ENCODE results near the gene SUSD2.
"Not testable (repeated sequence)": the region's sequence is repeated elsewhere in the genome, so short reads cannot be mapped to it uniquely, and the experiment has no call there.

Gene SUSD2, protein sequence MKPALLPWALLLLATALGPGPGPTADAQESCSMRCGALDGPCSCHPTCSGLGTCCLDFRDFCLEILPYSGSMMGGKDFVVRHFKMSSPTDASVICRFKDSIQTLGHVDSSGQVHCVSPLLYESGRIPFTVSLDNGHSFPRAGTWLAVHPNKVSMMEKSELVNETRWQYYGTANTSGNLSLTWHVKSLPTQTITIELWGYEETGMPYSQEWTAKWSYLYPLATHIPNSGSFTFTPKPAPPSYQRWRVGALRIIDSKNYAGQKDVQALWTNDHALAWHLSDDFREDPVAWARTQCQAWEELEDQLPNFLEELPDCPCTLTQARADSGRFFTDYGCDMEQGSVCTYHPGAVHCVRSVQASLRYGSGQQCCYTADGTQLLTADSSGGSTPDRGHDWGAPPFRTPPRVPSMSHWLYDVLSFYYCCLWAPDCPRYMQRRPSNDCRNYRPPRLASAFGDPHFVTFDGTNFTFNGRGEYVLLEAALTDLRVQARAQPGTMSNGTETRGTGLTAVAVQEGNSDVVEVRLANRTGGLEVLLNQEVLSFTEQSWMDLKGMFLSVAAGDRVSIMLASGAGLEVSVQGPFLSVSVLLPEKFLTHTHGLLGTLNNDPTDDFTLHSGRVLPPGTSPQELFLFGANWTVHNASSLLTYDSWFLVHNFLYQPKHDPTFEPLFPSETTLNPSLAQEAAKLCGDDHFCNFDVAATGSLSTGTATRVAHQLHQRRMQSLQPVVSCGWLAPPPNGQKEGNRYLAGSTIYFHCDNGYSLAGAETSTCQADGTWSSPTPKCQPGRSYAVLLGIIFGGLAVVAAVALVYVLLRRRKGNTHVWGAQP

DNA sequence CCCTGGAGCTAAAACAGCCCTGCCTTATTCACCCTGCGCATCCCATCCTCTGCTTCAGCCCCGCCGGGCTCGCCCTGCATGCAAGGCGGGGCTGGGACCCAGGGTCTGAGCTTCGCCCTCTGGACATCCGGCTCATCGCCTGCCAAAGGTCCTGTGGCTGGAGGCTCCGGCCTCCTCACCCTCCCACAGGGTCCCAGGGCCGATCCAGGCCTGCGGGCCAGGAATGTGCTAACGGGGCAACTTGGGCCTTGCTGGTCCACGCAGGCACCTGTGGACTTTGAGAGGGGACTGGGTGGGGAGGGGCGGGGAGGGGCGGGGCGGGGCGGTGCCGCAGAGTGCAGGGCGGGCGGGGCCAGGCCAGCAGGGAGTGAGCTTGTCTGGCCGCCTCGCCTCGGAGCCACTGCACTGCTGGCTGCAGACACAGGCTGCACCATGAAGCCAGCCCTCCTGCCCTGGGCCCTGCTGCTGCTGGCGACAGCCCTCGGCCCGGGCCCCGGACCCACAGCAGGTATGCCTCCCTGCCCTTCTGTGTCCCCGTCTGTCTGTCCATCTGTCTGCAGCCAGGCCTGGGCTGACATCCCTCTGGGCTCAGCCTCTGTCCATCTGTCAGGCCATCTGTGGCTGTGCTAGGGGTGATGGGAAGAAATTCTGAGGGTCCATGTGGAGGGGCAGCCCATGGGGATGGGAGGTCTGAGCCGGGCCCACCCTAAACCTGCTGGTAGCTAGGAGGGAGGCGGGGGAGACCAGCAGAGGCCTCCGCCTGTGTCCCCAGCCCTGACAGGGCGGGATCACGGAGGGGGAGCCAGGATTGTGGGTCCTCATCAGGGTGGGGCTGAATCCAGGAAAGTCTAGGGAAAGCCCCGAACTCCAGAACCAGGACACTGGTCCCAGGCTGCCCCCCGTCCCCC lies at the start of gene SUSD2:
Gene SUSD2, plus strand, starts transcription at position 400 of the 908 bp plus-strand sequence. Its CDS starts 33 bp downstream, at position 433.
- DNase-seq: no peak

DNA sequence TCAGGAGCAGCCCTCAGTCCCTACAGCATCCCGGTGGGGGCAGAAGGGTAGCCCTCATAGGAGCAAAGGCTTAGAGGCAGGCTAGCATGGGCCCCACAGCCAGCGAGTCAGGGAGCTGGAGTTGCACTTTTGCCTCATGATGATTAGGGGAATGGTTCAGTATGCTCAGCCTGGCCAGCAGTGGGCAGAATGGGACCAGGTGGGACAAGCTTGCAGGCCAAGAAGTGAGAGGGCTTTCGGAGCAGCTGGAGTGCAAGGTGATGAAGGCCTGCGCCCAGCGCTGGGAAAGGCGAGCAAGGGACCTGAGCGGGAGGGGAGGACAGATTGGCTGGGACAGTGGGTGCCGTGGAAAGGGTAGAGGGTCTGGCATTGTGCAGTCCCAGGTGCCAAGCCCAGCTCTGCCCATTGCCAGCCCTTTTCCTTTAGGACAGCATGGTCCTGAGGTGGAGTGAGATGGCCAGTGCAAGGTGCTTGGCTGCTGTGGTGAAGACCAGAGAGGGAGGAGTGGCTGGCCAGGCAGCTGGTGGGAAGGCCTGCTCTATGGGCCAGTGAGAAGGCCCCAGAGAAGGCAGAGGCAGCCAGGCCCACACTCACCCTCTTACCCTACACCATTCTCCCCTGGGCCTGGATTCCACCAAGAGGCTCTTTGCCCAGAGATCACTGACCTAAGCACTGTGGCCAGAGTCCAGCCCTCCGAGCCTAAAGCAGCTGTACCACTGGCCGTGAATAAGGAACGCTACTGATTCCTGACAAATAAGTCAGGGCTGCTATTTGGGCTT lies 47.9 kb upstream of the SUSD2 start:
- DNase-seq: no peak

DNA sequence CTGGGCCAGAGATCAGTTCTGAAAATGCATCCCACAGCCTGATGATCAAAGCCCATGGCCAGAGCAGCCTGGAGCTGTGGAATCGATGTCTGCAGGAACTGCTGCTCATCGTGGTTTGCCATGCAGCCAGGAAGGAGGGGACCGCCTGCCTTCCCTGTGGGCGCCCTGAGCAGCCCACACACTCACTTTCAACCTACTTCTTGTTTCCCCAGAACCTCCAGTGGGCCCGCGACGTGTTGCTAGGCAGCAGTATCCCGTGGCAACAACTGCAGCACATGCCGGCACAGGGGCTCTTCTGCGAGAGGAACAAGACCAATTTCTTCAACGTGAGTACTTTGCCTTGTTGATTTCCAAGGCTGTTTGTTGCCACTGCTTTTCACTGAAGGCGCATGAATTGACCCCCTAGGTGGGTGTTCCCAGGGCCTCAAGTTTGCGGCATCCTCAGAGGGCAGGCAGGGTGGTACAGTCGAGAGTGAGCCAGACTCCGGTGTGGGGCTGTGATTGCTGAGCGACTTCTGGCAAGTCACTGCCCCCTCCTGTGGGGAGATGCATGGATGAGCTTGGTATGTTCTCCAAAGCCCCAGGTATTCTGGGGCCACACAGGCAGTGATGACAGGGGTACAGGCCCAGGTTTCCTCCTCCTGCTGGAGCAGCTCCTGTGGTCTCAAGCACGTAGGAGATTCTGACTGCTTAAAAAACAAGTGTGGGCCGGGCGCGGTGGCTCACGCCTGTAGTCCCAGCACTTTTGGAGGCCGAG lies 47.0 kb upstream of the SUSD2 start:
- peak; percentile 52 for DNase-seq

DNA sequence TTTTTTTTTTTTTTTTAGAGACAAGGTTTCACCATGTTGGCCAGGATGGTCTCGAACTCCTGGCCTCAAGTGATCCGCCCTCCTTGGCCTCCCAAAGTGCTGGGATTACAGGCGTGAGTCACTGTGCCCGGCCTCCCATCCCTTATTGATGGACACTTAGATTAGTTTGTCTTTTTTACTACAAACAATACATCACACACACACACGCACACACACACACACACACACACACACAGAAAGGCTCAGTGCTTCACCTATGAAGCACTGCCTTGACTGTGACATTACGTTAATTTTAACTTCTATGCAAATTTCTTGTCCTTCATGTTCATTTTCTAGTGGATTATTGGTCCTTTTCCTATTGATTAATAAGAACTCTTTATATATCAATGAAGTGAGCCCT lies 44.8 kb upstream of the SUSD2 start:
- not testable (repeated sequence) for DNase-seq

DNA sequence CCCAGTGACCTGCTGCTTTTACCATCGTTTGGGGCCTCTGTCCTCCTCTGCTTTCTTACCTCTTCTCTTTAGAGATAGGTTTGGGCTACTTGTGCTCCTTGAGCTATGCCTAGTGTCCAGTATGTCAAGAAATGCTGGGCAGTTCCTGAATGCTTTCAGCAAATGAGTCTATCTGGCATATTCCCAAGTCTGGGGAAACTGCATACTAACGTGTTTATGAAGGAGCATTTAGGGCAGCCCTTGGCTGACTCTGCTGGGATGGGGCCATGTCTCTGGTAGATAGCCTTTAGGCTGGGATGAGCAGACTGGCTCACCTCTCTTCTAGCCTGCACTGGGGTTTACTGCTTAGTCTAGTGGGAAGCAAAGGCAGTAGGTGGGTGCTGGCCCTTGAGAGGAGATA lies 43.7 kb upstream of the SUSD2 start:
- no peak for DNase-seq

DNA sequence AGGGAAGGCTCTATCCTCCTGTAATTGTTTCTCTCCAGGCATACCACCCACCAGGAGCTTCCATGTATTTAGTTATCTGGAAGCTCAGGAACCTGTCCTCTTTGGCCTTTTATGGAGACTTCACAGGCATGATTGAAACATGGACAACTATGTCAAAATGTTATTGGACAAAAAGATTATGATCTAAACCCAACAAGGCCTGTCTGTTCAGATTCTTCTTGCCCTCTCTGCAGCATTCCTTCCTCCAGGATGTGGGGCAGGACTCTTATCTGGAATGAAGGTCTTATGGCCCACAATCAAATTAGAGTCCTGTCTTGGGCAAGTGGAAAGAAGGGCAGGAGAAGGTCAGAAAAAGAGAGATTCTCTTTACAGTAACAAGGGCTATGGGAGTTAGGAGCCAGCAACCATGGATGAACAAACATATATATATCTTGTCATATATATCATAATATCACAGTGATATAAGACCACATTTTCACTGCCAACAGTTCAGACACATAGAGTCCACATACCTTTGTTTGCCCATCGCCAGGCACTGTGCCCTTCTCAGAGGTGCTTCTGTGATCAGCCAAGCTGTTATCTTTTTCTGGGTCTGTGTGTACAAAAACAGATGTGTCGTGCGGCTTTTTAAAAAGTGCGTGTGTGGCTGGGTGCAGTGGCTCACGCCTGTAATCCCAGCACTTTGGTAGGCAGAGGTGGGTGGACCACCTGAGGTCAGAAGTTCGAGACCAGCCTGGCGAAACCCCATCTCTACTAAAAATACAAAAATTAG lies 42.5 kb upstream of the SUSD2 start:
- DNase-seq: no peak

DNA sequence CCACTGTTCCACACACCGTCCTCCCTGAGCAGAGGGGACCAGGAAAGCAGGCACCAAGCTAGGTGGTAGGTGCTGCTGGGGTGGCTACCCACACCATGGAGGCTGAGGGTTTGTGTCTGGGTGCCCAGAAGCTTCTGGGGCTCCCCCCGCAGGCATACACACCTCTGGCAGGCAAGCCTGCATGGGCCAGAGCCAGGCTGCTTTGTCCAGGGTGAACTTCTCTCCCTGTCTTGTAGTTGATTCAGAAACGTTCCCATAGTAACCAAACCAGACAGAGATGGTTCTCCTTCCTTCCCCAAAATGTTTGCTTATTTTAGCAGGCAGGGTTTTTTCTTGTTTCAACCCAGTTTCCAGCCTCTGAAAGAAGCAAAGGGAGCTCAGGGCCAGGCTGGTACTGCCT lies 40.9 kb upstream of the SUSD2 start:
- no peak for DNase-seq

DNA sequence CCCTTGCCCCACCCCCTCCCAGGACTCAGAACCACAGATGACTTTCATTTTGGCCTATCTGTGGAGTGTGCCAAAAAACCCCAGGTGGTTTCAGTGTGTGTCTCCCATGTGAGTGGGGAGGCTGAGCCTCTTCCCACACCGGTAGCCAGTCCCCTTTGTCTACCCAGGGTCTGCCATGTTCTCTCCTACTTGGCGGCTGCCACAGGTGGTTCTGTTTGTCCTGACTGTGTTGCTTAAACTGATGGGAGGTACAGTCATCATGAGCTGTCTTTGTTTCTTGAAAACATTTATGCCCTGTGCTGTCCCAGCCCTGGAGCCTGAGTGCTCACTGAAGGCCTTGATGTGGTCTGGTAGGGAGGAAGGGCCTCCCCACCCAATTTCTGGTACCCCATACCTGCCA lies 39.7 kb upstream of the SUSD2 start:
- DNase-seq: peak; percentile 39

DNA sequence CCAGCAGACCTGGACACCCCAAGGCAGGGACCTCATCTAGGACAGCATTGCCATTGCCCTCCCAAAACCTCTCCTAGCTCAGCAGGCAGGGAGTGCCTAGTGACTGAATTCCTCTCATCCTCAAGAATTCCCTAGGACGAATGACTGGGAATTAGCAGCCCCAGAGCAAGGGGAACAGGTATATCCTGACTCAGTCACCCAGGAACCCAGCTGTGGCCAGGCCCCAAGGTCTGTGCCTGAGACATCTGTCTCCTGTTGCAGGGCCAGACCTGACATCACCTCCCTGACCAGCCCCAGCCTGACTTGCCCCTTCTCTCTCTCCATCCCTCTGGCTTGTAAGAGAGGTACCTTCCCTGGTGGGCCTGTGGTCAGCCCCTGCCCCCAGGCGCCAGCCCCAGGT lies 39.0 kb upstream of the SUSD2 start:
- DNase-seq: no peak

DNA sequence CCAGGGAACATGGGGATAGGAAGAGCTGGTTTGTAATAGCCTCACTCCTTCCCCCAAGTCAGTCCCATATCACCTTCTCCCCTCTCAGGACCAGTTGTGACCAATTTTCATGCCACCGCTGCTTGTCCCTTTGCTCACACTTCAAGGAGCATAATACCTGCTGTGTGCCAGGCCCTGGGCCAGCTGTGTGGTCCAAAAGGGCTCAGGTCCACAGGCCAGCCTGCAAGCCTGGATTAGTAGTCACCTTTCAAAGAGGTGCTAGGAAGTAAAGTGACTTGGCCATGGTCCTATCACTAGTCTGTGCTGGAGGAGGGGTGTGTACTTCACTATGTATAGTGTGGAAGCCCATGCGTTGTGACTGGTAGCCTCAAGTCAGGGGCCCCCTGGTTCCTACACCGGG lies 38.5 kb upstream of the SUSD2 start:
- DNase-seq: no peak

DNA sequence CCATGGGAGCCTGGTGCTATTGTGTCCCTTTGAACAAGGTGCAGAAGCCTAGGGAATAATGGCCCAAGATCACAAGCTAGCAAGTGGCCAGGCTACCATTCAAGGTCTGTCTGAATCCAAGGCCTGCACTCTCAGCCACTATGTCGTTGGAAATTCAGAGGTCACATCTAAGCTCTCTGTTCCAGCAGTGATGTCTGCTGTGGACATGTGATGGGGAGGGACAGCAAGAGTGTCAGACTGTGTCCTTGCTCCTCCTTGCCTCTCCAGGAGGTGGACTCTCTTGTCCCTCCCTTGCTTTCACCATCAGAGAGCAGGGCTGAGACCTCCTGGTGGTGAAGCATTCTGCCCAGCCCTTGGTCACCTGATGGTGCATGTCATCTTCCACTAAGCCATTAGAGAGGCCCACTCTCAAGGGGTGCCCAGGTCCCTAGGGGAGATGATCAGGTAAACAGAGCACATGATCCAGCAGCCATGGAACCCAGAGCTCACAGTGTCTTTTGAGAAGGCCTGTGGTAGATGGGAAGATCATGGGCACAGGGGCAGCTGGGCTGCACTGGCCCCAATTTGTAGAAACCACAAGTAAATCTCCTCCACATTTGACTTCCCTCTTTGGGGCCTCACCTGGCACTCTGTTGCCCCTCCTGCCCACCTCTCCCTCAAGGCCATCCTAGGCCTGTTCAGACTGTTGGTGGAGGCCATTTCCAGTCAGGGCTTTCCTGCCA lies 37.1 kb upstream of the SUSD2 start:
- no peak for DNase-seq

DNA sequence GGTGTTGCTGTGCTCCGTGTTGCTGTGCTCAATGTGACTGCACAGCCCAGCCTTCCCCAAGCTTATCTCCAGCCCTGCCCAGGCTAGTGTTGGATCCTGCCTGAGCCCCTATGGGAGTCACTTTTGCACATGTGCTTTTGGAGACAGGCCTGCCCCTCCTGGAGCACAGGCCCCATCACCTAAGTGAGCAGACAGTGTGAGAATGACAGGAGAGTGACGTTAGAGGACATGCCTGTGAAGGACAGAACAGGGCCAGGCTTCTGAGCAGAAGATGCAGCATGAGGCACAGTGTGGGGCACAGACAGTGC lies 36.6 kb upstream of the SUSD2 start:
- DNase-seq: no peak

DNA sequence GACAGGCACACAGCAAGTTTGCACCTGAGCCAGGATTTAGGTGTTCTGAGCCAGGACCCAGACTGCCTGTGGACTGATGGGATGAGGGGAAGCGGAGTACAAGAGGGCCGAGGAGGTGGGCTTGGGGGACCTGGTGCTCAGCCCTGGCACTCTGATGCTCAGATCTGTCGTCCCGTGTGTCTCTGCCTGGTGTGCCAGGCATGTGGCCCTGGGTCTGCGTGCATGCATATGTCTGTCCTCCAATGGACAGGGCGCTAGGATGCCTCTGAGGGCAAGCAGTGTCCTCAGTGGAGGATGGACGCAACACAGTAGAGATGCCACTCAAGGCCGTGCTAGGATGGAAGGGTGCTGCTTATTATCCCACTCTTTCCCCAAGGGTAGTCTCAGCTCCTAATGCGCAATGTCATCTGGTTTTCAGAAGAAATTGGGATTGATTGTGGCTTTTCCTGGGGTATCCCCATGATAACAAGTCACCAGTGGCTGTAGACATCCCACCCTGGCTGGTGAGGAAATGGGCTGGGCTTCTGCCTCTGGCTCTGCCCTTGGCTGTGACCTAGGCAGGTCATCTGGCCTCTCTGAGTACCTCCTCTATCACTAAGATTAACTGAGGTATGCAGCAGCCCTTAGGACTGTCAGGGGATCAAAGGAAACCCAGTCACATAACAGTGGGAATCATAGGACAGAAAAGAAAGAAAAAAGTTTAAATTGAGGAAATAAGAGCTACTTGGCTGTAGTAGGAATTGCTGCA lies 35.7 kb upstream of the SUSD2 start:
- DNase-seq: no peak

DNA sequence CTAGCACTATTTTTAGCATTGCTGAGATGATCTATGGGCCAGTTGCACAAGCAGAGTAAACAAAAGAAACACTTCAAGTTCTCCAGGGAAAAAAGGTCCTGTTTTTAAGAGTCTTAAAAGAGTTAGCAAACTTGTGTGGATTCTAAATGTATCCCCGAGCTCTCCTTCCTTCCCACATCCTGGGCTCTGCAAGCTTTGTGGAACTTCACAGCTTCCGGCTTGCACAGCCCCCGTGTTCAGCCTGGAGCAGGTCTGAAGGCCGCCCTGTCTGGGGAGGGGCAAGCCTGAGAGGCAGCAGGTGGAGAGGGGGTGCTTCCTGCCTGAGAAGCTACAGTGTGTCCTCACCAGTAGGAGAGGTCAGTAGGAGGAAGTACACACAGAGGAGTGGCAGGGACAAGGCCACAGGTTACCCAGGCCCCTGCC lies 35.1 kb upstream of the SUSD2 start:
- DNase-seq: no peak

DNA sequence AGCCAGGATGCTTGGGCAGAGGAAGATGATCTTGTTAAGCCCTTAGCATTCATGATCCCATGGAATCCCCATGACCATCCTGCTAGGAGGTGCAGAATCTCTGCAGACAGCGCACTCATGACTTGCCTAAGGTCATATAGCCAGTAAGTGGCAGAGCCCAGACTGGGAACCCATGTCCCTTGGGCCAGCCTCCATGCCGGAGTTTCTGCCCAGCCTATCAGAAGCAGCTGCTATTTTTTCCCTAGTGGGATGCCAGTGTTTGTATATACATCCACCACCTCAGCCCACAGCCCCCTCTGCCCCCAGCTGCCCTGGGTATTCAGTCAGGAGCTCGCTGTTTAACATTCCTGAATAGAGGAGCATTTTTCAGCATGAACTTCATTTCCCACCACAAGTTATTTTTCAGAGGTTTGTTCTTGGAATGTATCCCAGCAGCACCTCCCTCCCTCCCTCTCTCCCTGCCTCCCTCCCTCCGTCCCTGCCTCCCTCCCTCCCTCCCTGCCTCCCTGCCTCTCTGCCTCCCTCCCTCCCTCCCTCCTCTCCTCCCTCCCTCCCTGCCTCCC lies 34.4 kb upstream of the SUSD2 start:
- DNase-seq: no peak

DNA sequence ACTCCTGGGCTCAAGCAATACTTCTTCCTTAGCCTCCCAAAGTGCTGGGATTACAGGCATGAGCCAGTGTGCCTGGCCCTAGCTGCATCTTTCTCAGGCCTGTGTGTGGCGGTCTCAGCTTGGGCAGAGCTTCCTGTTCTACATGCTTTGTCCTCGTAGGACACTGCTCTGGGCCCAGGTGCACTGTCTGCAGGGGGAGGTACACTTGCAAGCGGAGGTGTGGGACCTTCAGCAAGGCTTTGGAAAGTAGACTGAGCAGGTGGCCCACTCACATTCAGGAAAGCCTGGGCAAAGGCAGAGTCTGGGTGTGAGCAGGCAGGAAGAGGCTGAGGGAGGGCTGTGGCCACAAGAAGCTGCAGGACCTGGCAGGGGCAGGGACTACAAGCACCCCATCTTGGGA lies 33.6 kb upstream of the SUSD2 start:
- no peak for DNase-seq

DNA sequence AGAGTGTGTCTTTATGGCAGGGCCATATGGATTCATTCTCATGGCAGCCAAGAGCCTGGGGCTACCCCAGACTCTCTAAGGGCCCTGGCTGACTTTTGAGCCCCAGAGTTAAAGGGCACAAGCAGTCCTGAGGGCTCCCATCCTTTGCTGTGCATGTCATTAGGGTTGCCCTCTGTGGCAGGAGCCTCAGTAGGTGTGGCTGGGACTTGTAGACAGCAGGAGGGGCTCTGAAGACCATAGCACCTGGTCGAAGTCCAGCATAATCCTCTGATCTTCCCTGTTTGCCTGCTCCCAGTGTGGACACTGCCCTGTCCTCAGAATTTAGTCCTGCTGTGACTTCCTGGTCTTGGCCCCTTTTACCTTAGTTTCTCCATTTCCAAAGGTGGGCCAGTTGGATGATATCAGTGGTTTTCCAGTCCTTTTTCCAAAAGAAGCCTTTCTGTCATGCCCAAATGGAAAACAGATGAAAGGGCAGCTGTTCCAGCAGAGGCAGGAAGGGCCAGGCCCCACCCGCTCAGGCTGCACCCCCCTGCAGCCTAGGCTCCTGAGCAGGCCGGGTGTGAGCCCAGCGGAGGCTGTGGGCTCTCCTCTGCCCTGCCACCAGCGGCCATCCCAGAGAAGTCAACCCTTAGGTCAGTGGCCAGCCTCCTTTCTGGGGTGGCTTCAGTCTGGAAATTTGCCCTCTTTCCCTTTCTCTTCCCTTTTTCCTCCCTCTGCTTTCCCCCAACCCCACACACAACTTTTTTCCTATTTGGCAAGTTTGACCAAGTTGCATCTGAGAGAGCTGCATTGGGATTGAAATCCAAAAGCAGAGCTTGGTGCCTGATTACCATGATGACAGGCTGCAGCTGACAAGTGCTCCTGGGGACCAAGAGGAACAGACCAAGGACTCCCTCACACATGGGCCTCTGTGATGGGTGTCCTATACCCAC lies 32.8 kb upstream of the SUSD2 start:
- no peak for DNase-seq

DNA sequence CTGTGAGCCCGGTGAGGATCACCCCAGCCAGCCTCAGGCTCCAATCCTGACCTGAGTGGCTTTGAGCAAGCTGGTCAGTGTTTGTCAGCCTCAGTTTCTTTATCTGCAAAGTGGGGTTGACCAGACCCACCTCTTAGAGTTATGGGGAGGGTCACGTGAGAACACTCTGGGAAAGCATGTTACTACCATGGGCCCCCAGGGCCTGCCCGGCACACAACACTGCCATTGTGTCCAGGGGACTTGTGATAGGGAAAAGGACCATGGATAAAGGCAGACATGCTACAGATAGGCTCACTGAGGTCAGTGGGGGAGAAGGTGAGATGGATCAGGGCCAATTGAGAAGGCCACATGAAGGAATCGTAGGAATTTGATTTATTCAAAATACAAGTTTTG lies 32.1 kb upstream of the SUSD2 start:
- DNase-seq: no peak

Data from stimulated activated CD4-positive, alpha-beta T cell treated with anti-CD3 and anti-CD28 coated beads, Interleukin-1b, Interleukin-23, amount 100 ng/mL, for 48 hours (primary cell).